Femur (tissue), 1 donor: ENCODE results near the gene GALNT14.

Experiments
- DNase-seq: peaks from one replicate; pipeline ENCODE4 v3.0.0-alpha.2; 2017

GALNT14 gene

DNA sequence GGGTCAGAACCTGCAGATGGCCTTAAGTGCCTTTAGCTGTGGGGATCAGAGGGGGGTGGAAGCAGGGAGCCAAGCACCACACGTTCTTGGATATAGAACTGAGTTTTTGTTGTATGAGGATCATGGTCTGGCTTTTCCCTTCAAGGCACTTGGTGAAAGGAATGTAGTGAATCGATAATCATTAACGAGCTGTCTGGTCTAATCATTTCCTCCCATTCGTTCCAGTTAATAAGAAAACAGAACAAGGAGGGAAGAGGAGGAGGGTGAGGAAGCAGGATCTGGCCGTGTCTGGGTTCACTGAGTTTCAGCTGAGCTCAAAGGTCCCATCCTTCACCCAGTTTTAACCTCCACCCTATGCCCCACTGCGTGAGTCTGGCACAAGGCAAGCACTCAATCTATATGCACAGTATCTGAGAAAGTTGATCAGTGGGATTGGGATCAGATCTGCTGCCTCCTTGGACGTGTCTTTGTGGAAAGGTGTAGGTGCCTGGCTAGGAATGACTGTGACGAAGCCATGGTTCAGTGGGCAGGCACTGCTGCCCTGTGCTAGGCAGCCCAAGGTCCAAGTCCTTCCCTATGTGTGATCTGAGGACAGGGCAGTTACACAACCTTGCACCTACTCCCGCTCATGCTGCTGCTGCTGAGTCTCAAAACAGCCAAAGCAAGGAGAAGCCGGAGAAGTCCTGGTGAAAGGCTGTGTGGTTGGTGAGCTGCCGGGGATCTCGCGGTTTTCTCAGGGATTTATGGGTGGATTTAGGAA lies 54.8 kb downstream of the GALNT14 start:
- DNase-seq, result no peak

GRCh38 chr2:31082002-31082401 lies 56.2 kb downstream of the GALNT14 start:
- no peak for DNase-seq

- DNase-seq, result no peak
Measured at GRCh38 chr2:31081492-31081891, 56.7 kb downstream of the GALNT14 start.

DNA sequence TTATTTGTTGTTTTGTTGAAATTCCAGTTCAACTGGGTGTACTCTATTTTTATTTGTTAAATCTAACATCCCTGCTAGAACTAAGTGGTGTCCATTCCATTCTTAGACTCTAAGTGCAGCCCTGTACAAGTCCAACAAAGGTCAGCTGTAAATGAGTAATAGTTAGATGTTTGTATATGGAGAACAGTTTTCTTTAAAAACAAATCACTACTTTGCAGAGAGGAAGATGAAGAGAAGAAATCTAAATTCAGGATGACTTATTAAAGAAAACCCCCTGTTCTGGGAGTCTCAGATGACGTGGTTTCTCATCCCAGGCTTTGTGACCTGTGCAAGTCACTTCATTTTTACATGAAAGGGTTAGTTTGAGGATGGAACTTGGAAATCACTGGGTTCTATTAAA lies 57.9 kb downstream of the GALNT14 start:
- DNase-seq, result no peak

DNA sequence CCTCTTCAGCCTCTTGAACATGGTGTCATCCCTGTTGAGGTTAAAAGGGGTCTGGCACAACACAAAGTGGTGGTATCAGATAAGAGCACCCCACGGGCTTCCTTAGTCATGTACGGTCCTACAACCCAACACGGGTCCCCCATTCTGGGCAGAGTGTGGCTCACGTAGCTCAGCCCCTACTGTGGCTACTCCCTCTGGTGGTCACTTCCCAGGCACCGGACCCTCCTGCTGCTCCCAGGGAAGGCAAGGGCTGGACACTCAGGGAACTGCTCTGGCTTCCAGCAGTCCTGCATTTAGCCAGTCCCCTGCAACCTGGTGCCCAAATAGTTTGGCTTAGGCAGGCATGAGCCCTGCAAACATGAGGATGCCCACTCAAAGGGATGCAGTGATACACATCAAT lies 58.6 kb downstream of the GALNT14 start:
- no peak for DNase-seq

DNA sequence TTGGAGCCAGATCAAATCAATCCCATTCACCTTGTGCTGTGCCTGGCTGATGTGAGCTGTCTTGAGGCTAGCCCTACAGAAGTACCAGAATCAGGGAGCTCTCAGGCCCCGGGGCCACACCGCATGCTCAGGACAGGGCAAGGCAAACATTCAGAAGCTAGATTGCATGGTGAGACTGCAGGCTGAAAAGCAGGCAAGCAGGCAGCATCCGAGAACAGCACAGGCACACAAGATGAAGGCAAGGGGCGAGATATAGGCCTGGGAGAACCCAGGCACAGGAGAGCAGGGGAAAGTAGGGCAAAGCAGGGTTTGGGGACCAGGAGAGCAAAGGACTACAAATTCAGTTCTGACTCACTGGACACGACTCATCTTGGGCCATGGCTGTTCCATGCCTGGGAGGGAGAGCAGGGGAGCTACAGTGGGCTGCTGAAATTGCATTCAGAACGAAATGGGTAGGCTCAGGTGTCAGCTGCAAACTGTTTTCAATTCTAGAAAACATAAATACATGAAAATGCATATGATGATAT lies 59.6 kb downstream of the GALNT14 start:
- DNase-seq, result no peak

GRCh38 chr2:31078011-31078410 lies 60.2 kb downstream of the GALNT14 start:
- DNase-seq, result no peak

DNA sequence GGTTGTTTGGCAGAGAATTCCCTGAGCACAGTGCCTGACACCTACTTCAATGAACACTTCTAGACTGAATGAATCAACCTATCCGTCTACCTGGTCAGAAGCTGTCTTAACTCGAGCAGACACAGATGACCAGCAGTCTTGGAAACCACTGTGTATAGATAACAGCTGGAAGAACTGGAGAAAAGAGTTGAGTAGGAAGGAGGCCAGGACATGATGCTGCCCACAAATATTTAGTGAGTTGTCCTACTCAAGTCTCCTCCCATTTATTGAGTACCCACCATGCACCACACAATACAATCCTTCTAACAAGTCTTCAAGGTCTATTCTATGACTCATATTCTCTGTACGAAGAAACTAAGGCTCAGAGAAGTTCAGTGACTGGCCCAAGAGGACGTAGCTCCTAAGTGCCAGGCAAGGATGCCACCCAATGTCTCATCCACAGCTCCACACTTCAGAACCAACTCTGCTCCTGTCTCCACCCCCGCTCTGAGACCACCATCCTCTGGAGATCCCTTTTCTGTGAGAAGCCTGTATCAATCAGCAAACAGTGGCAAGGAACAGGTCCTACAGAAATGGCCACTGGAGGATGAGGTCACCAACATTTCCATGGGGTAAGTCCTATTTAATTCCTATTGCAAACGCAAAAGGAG lies 62.2 kb downstream of the GALNT14 start:
- DNase-seq, result no peak

GRCh38 chr2:31075431-31075830 lies 62.8 kb downstream of the GALNT14 start:
- no peak for DNase-seq

DNA sequence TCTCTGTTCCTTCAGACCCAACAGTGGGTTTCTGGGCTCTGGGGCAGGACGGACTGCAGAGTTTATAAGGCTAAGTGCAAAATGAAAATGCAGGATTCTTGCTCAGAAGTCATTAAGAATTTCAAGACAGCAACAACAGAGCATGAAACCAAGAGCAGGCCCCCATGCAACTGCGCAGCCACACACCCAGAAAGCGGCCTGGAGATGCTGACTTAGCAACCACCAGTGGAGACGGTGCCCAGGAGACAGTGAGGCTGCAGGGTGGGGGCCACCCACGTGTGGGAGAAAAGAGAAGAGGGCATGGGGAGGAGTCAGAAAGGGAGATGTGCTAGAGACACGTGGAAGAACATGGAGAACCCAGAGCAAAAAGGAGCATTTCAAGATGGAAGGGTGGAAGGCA lies 66.5 kb downstream of the GALNT14 start:
- DNase-seq, result no peak

DNA sequence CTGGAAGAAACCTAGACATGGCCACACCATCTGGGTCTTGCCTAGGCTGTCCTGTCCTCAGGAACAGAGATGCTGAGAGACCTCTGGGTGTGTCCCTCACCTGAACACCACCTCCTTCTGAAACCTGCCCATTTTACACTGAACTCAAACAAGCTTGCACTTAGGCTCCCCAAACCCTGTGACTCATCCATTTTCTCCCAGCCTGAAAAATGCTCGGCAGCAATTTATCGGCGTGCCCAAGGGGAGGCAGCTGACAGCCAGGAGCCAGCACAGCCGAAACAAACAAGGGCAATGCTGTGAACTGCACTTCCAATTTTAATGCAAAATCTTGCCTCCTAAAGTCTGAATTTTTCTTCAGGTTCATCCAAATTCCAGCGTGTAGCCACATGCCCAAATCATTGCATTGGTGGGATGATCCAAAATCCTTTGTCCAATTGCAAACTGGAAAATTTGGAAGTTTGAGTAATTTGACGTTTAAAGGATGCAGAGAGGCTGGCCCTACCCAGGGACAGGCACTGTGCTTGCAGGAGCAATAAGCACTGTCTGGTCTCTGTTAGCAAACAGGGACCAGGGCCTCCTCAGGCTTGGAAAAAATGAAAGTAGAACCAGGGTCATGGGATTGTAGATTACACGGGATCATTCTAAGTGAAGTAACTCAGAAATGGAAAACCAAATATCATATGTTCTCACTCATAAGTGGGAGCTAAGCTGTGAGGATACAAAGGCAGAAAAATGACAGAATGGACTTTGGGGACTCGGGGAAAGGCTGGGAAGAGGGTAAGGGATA lies 67.7 kb downstream of the GALNT14 start:
- no peak for DNase-seq

- DNase-seq, result no peak
Measured at GRCh38 chr2:31069643-31070325, 68.5 kb downstream of the GALNT14 start.

DNA sequence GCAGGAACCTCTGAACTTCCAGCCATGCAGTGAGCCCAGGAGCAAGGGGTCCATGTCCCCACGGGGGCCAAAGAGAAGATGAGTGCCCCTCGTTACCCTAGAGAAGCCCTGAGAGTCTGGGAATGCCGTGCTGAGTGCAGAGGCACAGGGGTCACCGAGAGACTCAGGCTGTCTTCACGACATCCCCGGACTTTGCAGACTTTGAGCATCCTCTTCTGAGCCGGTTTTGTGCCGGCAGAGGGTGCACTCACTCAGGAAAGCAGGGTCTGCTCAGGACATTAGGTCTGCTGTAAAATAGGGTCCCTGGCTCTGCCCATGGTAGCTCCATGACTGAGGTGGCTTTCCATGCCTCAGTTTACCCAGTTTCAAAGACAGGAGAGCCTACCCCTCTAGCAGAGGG lies 71.0 kb downstream of the GALNT14 start:
- no peak for DNase-seq

DNA sequence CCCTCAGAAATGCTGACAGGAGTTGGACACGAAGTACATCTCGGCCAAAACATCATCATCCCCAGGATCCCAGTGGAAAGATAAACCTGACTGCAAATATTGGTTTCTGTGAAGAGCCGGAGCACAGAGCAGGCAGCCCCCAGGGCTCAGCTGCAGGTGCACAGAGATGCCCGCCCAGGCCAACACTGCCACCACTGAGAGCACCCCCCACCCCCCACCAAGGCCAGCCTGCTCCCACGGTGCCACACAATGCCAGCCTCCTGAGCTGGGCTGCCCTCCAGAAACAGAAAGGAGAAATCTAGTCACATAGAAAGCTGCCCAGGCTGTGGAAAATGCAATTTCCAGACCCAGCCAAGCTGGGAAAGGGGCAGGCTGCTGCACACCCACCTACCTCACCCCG lies 71.7 kb downstream of the GALNT14 start:
- DNase-seq, result no peak

DNA sequence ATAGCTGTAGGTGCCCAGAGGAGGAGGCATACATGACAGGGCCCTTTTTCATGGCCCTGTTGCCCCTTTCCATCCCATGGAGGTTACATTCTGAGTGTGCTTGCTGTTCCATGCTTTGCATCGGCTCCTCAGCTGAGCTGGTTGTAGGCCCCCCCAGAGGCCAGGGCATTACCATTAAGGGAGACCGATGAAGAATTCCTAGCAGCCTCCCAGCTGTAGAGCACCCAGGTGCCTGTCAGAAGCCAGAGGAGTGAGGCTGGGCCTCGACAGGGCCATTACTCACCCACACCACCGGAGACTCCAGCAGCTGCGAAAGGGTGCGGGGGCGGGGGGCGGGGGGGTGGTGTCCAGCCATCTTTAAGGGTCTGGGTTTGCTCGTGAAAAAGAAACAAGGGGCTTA lies 72.2 kb downstream of the GALNT14 start:
- no peak for DNase-seq

DNA sequence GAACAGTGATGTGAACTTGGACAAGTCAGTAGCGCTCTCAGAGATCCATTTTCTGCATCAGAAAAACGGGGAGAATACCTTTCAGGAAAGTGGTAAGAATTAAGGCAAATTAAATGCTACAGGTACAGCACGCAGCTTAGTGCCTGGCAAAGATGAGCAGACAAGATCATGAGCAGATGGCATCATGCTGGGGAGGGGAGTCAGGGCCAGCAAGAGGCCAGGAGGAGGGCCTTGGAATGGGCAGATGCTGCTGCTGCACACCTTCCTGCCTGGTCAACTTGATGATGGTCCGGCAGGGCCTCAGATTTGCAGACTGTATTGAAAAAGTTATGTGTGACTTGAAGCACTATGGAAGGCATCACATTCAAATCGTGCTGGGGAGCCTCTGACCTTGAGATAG lies 72.9 kb downstream of the GALNT14 start:
- DNase-seq, result no peak

- DNase-seq, result no peak
Measured at GRCh38 chr2:31060397-31060796, 77.8 kb downstream of the GALNT14 start.

GRCh38 chr2:31058096-31059035 lies 79.9 kb downstream of the GALNT14 start:
- no peak for DNase-seq

- no peak for DNase-seq
Measured at GRCh38 chr2:31057691-31058090, 80.5 kb downstream of the GALNT14 start.

DNA sequence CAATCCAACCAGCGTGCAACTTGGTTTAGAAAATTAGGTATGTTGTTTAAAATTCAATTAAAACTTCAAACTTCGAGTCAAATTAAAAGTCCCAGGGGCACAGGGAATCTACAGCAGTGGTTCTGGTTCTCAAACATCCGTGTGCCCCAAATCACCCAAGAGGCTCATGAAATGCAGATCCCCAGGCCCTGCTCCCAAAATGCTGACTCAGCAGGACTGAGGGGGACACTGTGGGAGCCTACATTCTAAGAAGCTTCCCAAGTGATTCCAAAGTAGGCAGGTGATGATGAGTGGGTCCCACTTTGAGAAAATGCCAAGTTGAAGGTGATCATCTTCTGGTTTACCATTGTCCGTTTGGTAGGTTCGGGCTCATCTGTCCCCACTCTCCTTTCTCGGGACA lies 82.3 kb downstream of the GALNT14 start:
- DNase-seq, result no peak

DNA sequence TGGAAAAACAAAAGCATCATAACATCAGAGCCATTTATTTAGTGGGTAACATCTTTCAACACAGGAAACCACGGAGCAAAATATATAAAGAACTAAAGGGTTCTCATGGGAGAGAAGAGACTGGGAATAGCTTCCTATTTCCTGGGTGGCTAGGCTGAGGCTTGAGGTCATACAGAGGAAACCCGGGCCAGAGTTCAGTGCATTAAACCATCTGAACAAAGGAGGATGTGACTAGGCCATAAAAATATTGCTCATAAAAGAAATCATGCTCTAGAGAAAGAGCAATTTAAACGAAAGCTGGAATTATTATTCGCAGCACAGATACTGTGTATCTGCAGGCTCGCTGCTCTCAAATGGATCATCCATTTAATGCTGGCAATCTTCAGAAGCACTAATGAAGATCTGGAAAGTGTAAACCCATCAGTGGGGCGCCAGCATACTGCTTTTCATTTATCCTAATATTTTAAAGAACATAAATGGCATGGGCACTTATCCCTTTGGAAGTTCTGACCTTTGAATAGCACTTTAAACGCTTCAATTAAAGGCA lies 83.3 kb downstream of the GALNT14 start:
- DNase-seq, result no peak
